Suprapubic skin (tissue), 4 donors: ENCODE measurements around the gene KEL. TPM values are rescaled to one million over a fixed set of nuclear protein-coding genes. Genes with fewer than 3 reads are reported as not detected.

Source experiments
- DNase-seq, 2 donors: peaks; one replicate each; pipeline ENCODE4 v3.0.0-alpha.2; 2019; ENCODE audit warnings: low spot score in 2 of 2
- H3K27ac ChIP-seq: fragments of 200-600 bp; sonication (generic); one replicate; pipeline ENCODE4 v1.5.1; 2019
- H3K27me3 ChIP-seq: fragments of 200-600 bp; sonication (generic); one replicate; pipeline ENCODE4 v1.5.1; 2019
- H3K36me3 ChIP-seq: fragments of 200-600 bp; sonication (generic); one replicate; pipeline ENCODE4 v1.5.1; 2019
- H3K4me1 ChIP-seq: fragments of 200-600 bp; sonication (generic); one replicate; pipeline ENCODE4 v1.5.1; 2019
- H3K4me3 ChIP-seq: fragments of 200-600 bp; sonication (generic); one replicate; pipeline ENCODE4 v1.5.1; 2019; ENCODE audit warnings: mild to moderate bottlenecking
- H3K9me3 ChIP-seq: fragments of 200-600 bp; sonication (generic); one replicate; pipeline ENCODE4 v1.5.1; 2019
- CTCF ChIP-seq, 2 donors: fragments of 200-600 bp in 1 of 2; fragments of 450-650 bp in 1 of 2; sonication (generic) in 1 of 2; IDR thresholded peaks; one replicate each; pipeline ENCODE4 v1.5.1; 2016 to 2019; ENCODE audit warnings: antibody characterized with exemption in 2 of 2, mild to moderate bottlenecking in 1 of 2, moderate library complexity in 1 of 2
- EP300 ChIP-seq: sonication (generic); formaldehyde crosslinking; IDR thresholded peaks from one replicate; pipeline ENCODE4 v1.6.1; 2017; ENCODE audit warnings: antibody characterized with exemption
- POLR2A ChIP-seq, 2 donors: fragments of 450-650 bp; IDR thresholded peaks; one replicate each; pipeline ENCODE4 v1.6.1; 2017; ENCODE audit warnings: antibody characterized with exemption in 2 of 2, mild to moderate bottlenecking in 2 of 2, moderate library complexity in 2 of 2
- POLR2AphosphoS5 ChIP-seq, 3 donors: sonication (generic); formaldehyde crosslinking; IDR thresholded peaks; one replicate each; pipeline ENCODE4 v1.6.1; 2017; ENCODE audit warnings: antibody characterized with exemption in 3 of 3
- WGBS: methylation state at CpG from one replicate; pipeline ENCODE4 v1.1.5; 2018; 5-methylcytosine and 5-hydroxymethylcytosine counted together
- total RNA-seq, 4 donors: library from RNA; depleted of rRNA; stranded (reverse); fragments of >200 nt; gene quantifications; one replicate each; pipeline ENCODE4 v1.1.0, GENCODE V29; 2016

The KEL gene
- total RNA-seq, 4 donors from 2014 or later = 0.32 TPM; not detected in 3

GRCh38 chr7:142894112-142894984 is 67.8 kb downstream of the KEL start:
- no peaks in the 10 kb centered on the region for H3K36me3 ChIP-seq
- no peak overlapping the region for H3K27ac ChIP-seq
- WGBS = 61% methylated on average over 11 of the region's 12 CpGs
- no peak overlapping the region for H3K4me3 ChIP-seq
- H3K27me3 ChIP-seq = peaks cover 4% of the 10 kb centered on the region
- H3K9me3 ChIP-seq = no peaks in the 10 kb centered on the region
- peak in 1 of 2 donors; percentile 54 for DNase-seq
- TF ChIP-seq POLR2A (IDR thresholded peaks at IDR 0.05) (no peak), EP300 (no peak), POLR2AphosphoS5 (IDR thresholded peaks at IDR 0.05) (no peak), CTCF (IDR thresholded peaks at IDR 0.05) (no peak)
- peaks cover 16% of the 10 kb centered on the region for H3K4me1 ChIP-seq

GRCh38 chr7:142892951-142893350 is 69.2 kb downstream of the KEL start:
- 86% methylated on average over 4 of the region's 5 CpGs for WGBS
- peaks cover 4% of the 10 kb centered on the region for H3K27me3 ChIP-seq

GRCh38 chr7:142891490-142892082 is 70.6 kb downstream of the KEL start:
- H3K9me3 ChIP-seq = no peaks in the 10 kb centered on the region
- H3K4me3 ChIP-seq = no peak overlapping the region
- peaks cover 4% of the 10 kb centered on the region for H3K27me3 ChIP-seq
- peak in 1 of 2 donors; percentile 26 for DNase-seq
- H3K36me3 ChIP-seq = no peaks in the 10 kb centered on the region
- WGBS = 87% methylated on average over 10 of the region's 10 CpGs
- no peak for TF ChIP-seq CTCF (IDR thresholded peaks at IDR 0.05)
- no peak for TF ChIP-seq EP300
- no peak for TF ChIP-seq POLR2AphosphoS5 (IDR thresholded peaks at IDR 0.05)
- no peak for TF ChIP-seq POLR2A (IDR thresholded peaks at IDR 0.05)
- H3K4me1 ChIP-seq = peaks cover 7% of the 10 kb centered on the region
- H3K27ac ChIP-seq = no peak overlapping the region

More at GRCh38 chr7:142892951-142893350, 69.2 kb downstream of the KEL start:
- no peak overlapping the region for H3K4me3 ChIP-seq
- H3K9me3 ChIP-seq = no peaks in the 10 kb centered on the region
- peaks cover 7% of the 10 kb centered on the region for H3K4me1 ChIP-seq
- peak in 1 of 2 donors; percentile 56 for DNase-seq
- no peaks in the 10 kb centered on the region for H3K36me3 ChIP-seq
- no peak overlapping the region for H3K27ac ChIP-seq
- TF ChIP-seq POLR2AphosphoS5 (IDR thresholded peaks at IDR 0.05) (no peak), POLR2A (IDR thresholded peaks at IDR 0.05) (no peak), EP300 (no peak), CTCF (IDR thresholded peaks at IDR 0.05) (no peak)

Other genes with a start within 250 kb of the KEL start
- not detected for gene PRSS1, start 212.9 kb downstream of the KEL start, total RNA-seq
- not detected for gene PRSS2, start 191.4 kb downstream of the KEL start, total RNA-seq
- 100 to 1,000 TPM; 207 to 299 (median 258) TPM for gene EPHB6, start 107.3 kb downstream of the KEL start, total RNA-seq
- gene TRPV6, start 76.6 kb downstream of the KEL start, total RNA-seq = 10 to 100 TPM in 3 of 4 donors, 1 to 10 TPM in 1; 7.5 to 34.8 (median 15.0) TPM
- not detected for gene TRPV5, start 28.6 kb downstream of the KEL start, total RNA-seq
- gene LLCFC1, start 22.9 kb downstream of the KEL start, total RNA-seq = not detected
- under 1 TPM in 1 of 4 donors, not detected in 3; 0.64 TPM for gene OR9A2, start 64.8 kb upstream of the KEL start, total RNA-seq
- not detected for gene OR6V1, start 90.0 kb upstream of the KEL start, total RNA-seq
- gene PIP, start 169.7 kb upstream of the KEL start, total RNA-seq = 1,000 to 10,000 TPM in 2 of 4 donors, 100 to 1,000 TPM in 2; 126 to 1,475 (median 815) TPM
- not detected for gene TAS2R39, start 221.1 kb upstream of the KEL start, total RNA-seq